ENCODE results near the gene STK36. TPM values are rescaled to one million over a fixed set of nuclear protein-coding genes. Genes with fewer than 3 reads are reported as not detected.

Gene STK36
- total RNA-seq, 1 donor from 2014 or later = 5.8 TPM

- H3K27me3 ChIP-seq (ENCODE audit: control insufficient read depth, insufficient read depth, low read length) = no peaks in the 10 kb centered on the region
- no peak for TF ChIP-seq CTCF (IDR thresholded peaks at IDR 0.05; ENCODE audit: insufficient read depth, low read length, severe bottlenecking)
- peak overlapping the region; percentile 99 for H3K4me3 ChIP-seq (ENCODE audit: low read depth, low read length)
- DNase-seq (ENCODE audit: low read depth) (no peak), FAIRE-seq (no peak)
- H3K36me3 ChIP-seq (ENCODE audit: control insufficient read depth, insufficient read depth, low read length) = no peaks in the 10 kb centered on the region
Observed at GRCh38 chr2:218710334-218710686, 38.4 kb downstream of the STK36 start.

- peak within 1 kb of the TSS; percentile 99 for H3K4me3 ChIP-seq (ENCODE audit: low read depth, low read length)
- FAIRE-seq (no peak), DNase-seq (ENCODE audit: low read depth) (peak; percentile 80)
- H3K27me3 ChIP-seq (ENCODE audit: control insufficient read depth, insufficient read depth, low read length) = no peaks in the 10 kb centered on the region
- H3K36me3 ChIP-seq (ENCODE audit: control insufficient read depth, insufficient read depth, low read length) = no peaks in the 10 kb centered on the region
- TF ChIP-seq CTCF (IDR thresholded peaks at IDR 0.05; ENCODE audit: insufficient read depth, low read length, severe bottlenecking) = peak; percentile 84
Observed at GRCh38 chr2:218710687-218711549, 39.0 kb downstream of the STK36 start, which contains the start of gene TTLL4. TTLL4 (plus strand) TSS chr2:218710835; CDS start chr2:218737677, 26,842 bp downstream.

- H3K4me3 ChIP-seq (ENCODE audit: low read depth, low read length) = peak overlapping the region; percentile 99
- DNase-seq (ENCODE audit: low read depth) (no peak), FAIRE-seq (no peak)
- no peak for TF ChIP-seq CTCF (IDR thresholded peaks at IDR 0.05; ENCODE audit: insufficient read depth, low read length, severe bottlenecking)
- H3K36me3 ChIP-seq (ENCODE audit: control insufficient read depth, insufficient read depth, low read length) = no peaks in the 10 kb centered on the region
- H3K27me3 ChIP-seq (ENCODE audit: control insufficient read depth, insufficient read depth, low read length) = no peaks in the 10 kb centered on the region
Observed at GRCh38 chr2:218711550-218711929, 39.7 kb downstream of the STK36 start.

- DNase-seq (ENCODE audit: low read depth) (no peak), FAIRE-seq (no peak)
- Histone ChIP-seq H3K36me3 (ENCODE audit: control insufficient read depth, insufficient read depth, low read length) (no peaks in the 10 kb centered on the region), H3K27me3 (ENCODE audit: control insufficient read depth, insufficient read depth, low read length) (no peaks in the 10 kb centered on the region), H3K4me3 (ENCODE audit: low read depth, low read length) (no peak overlapping the region)
- TF ChIP-seq CTCF (IDR thresholded peaks at IDR 0.05; ENCODE audit: insufficient read depth, low read length, severe bottlenecking) = no peak
Observed at GRCh38 chr2:218713922-218714321, 42.0 kb downstream of the STK36 start.

- DNase-seq (ENCODE audit: low read depth) = peak; percentile 27
- no peak for TF ChIP-seq CTCF (IDR thresholded peaks at IDR 0.05; ENCODE audit: insufficient read depth, low read length, severe bottlenecking)
- Histone ChIP-seq H3K4me3 (ENCODE audit: low read depth, low read length) (no peak overlapping the region), H3K36me3 (ENCODE audit: control insufficient read depth, insufficient read depth, low read length) (no peaks in the 10 kb centered on the region), H3K27me3 (ENCODE audit: control insufficient read depth, insufficient read depth, low read length) (no peaks in the 10 kb centered on the region)
- no peak for FAIRE-seq
Observed at GRCh38 chr2:218716070-218716469, 44.2 kb downstream of the STK36 start.

Measured in bronchial epithelial cell (primary cell).